Panc1 (cell line): ENCODE data around the gene SYT13. TPM values are rescaled to one million over a fixed set of nuclear protein-coding genes. Genes with fewer than 3 reads are reported as not detected.

Experiments used
- ATAC-seq: fragments of 200-7000 bp; cut with Tn5 transposase; 2 replicates; pipeline ENCODE4 v1.9.1; 2020; ENCODE audit warnings: mild to moderate bottlenecking, moderate library complexity
- BruUV-seq: library from RNA; stranded (reverse); fragments of 400-500 nt; replicated peaks from 2 replicates; lab custom pipeline; 2021; lab: Mats Ljungman, UMichigan
- CTCF ChIA-PET: fragments of 300-600 bp; sonication (Branson Sonifier 250); formaldehyde crosslinking; loops from one replicate; lab custom pipeline; 2022; ENCODE audit warnings: antibody characterized with exemption; lab: Charles Lee
- POLR2A ChIA-PET: fragments of 300-600 bp; sonication (Branson Sonifier 250); formaldehyde crosslinking; loops from one replicate; lab custom pipeline; 2022; ENCODE audit warnings: antibody characterized with exemption; lab: Charles Lee
- DNase-seq: peaks from one replicate; pipeline ENCODE4 v3.0.0-alpha.2; 2010; ENCODE audit warnings: low read depth, low spot score
- H3K27ac ChIP-seq: 2 replicates; pipeline ENCODE4 v1.5.1; 2011; ENCODE audit warnings: mild to moderate bottlenecking, low read length, inconsistent platforms
- H3K27me3 ChIP-seq: fragments of 200-500 bp; sonication (Bioruptor generic); 2 replicates; pipeline ENCODE4 v1.6.0; 2014; ENCODE audit warnings: low read length, inconsistent platforms; ENCODE audit not compliant: control insufficient read depth, insufficient read depth
- H3K36me3 ChIP-seq: fragments of 200-500 bp; sonication (Bioruptor generic); 2 replicates; pipeline ENCODE4 v1.5.1; 2014; ENCODE audit warnings: inconsistent platforms, mild to moderate bottlenecking, low read length, moderate library complexity; ENCODE audit not compliant: control insufficient read depth, insufficient read depth
- H3K4me1 ChIP-seq: 2 replicates; pipeline ENCODE4 v1.5.1; 2011; ENCODE audit warnings: inconsistent platforms, mild to moderate bottlenecking, low read length, moderate library complexity; ENCODE audit not compliant: control insufficient read depth, insufficient read depth
- H3K4me3 ChIP-seq, 2 experiments: 2 replicates each; pipeline ENCODE4 v1.5.1; 2011 to 2012; ENCODE audit warnings: low read depth in 2 of 2, low read length in 2 of 2, mild to moderate bottlenecking in 2 of 2, inconsistent platforms in 1 of 2, moderate library complexity in 1 of 2
- H3K9me3 ChIP-seq: fragments of 200-500 bp; sonication (Bioruptor generic); 2 replicates; pipeline ENCODE4 v1.5.1; 2014; ENCODE audit warnings: low read depth, mild to moderate bottlenecking, inconsistent platforms, low read length, moderate library complexity; ENCODE audit not compliant: control insufficient read depth, insufficient read depth
- POLR2AphosphoS5 ChIP-seq: IDR thresholded peaks from 2 replicates; pipeline ENCODE4 v1.6.1; 2012; ENCODE audit warnings: mild to moderate bottlenecking, low read depth, low read length, moderate library complexity
- SIN3A ChIP-seq: IDR thresholded peaks from 2 replicates; pipeline ENCODE4 v1.6.1; 2012; ENCODE audit warnings: low read depth, mild to moderate bottlenecking, low read length, moderate library complexity, borderline replicate concordance; ENCODE audit not compliant: insufficient read depth
- TCF7L2 ChIP-seq: IDR thresholded peaks from 2 replicates; pipeline ENCODE4 v1.6.1; 2011; ENCODE audit warnings: mild to moderate bottlenecking, low read depth, low read length, inconsistent platforms
- in situ Hi-C: cut with HindIII; loops from 2 replicates; pipeline ENCODE4 v1.10.0; 2016; ENCODE audit warnings: low sequenced_read_pairs, low pct_unique_long_range_greater_than_20kb
- intact Hi-C: fragments of 100-400 bp; cut with micrococcal nuclease; formaldehyde crosslinking; loops from one replicate; pipeline ENCODE4 v1.10.0; 2022; ENCODE audit not compliant: unreplicated experiment
- total RNA-seq: library from RNA; stranded (reverse); gene quantifications from one replicate; pipeline ENCODE4 v1.2.1, GENCODE V29; 2021; ENCODE audit not compliant: unreplicated experiment
- TF ChIP-seq, protein P1 (sequence below): fragments of 450-650 bp; IDR thresholded peaks from 2 replicates; pipeline ENCODE4 v1.5.1; 2017; ENCODE audit warnings: mild to moderate bottlenecking
- TF ChIP-seq, protein P2 (sequence below), 2 experiments: IDR thresholded peaks; 2 replicates each; pipeline ENCODE4 v1.6.1; 2011 to 2012; ENCODE audit warnings: low read depth in 2 of 2, control low read depth in 1 of 2, low read length in 1 of 2, mild to moderate bottlenecking in 1 of 2, moderate library complexity in 1 of 2; ENCODE audit not compliant: insufficient read depth in 1 of 2

The SYT13 gene
- total RNA-seq, 1 experiment from 2014 or later: 0.13 TPM

DNA sequence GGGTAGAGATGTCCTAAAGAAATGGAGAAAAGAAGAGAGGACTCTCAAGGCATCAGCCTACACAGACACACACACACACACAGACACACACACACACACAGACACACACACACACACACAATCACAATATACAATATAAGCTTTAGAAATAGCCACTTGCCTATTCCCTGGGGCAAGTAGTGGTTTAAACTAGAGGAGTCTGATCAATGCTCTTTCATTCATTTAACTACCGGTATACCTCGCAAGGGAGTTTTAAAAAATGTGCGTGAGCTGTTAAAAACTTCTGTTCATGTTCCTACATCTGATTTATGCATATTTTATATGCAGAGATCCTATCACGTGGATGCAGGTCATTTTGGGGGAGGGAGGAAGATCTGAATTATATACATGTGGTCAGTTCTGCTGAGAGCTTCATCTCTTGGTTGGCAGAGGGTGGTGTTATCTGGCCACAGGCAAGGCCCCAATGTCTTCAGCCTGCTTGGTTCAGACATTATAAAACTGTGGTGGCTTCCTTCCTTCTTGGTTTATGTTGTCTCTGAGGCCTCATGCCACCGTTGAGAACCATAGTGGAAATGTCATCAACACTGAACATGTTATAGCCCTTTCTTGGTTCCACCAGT lies 56.6 kb downstream of the SYT13 start:
- in situ Hi-C loops (no loop called here), intact Hi-C loops (no loop called here)
- H3K27ac ChIP-seq: no peak overlapping the region
- ChIA-PET POLR2A (no interaction called here), CTCF (interaction anchor here (0.5 kb wide), 1 partner anchor 425 kb away, joined by 3 read pairs; no protein-coding TSS in a partner anchor)
- no peak for TF ChIP-seq SIN3A
- TF ChIP-seq, protein P1, sequence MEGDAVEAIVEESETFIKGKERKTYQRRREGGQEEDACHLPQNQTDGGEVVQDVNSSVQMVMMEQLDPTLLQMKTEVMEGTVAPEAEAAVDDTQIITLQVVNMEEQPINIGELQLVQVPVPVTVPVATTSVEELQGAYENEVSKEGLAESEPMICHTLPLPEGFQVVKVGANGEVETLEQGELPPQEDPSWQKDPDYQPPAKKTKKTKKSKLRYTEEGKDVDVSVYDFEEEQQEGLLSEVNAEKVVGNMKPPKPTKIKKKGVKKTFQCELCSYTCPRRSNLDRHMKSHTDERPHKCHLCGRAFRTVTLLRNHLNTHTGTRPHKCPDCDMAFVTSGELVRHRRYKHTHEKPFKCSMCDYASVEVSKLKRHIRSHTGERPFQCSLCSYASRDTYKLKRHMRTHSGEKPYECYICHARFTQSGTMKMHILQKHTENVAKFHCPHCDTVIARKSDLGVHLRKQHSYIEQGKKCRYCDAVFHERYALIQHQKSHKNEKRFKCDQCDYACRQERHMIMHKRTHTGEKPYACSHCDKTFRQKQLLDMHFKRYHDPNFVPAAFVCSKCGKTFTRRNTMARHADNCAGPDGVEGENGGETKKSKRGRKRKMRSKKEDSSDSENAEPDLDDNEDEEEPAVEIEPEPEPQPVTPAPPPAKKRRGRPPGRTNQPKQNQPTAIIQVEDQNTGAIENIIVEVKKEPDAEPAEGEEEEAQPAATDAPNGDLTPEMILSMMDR: no peak
- no peak for TF ChIP-seq TCF7L2
- no peak for TF ChIP-seq POLR2AphosphoS5
- TF ChIP-seq, protein P2, sequence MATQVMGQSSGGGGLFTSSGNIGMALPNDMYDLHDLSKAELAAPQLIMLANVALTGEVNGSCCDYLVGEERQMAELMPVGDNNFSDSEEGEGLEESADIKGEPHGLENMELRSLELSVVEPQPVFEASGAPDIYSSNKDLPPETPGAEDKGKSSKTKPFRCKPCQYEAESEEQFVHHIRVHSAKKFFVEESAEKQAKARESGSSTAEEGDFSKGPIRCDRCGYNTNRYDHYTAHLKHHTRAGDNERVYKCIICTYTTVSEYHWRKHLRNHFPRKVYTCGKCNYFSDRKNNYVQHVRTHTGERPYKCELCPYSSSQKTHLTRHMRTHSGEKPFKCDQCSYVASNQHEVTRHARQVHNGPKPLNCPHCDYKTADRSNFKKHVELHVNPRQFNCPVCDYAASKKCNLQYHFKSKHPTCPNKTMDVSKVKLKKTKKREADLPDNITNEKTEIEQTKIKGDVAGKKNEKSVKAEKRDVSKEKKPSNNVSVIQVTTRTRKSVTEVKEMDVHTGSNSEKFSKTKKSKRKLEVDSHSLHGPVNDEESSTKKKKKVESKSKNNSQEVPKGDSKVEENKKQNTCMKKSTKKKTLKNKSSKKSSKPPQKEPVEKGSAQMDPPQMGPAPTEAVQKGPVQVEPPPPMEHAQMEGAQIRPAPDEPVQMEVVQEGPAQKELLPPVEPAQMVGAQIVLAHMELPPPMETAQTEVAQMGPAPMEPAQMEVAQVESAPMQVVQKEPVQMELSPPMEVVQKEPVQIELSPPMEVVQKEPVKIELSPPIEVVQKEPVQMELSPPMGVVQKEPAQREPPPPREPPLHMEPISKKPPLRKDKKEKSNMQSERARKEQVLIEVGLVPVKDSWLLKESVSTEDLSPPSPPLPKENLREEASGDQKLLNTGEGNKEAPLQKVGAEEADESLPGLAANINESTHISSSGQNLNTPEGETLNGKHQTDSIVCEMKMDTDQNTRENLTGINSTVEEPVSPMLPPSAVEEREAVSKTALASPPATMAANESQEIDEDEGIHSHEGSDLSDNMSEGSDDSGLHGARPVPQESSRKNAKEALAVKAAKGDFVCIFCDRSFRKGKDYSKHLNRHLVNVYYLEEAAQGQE (IDR thresholded peaks at IDR 0.05; ENCODE audit: insufficient read depth in 1 of 2, low read depth in 2 of 2, low read length in 1 of 2): no peak
- no peak overlapping the region for H3K4me3 ChIP-seq
- no peaks in the 10 kb centered on the region for H3K9me3 ChIP-seq
- no TSS peak for BruUV-seq
- H3K4me1 ChIP-seq: no peaks in the 10 kb centered on the region
- no peaks in the 10 kb centered on the region for H3K36me3 ChIP-seq
- no peaks in the 10 kb centered on the region for H3K27me3 ChIP-seq
- DNase-seq: no peak
- ATAC-seq: no peak

DNA sequence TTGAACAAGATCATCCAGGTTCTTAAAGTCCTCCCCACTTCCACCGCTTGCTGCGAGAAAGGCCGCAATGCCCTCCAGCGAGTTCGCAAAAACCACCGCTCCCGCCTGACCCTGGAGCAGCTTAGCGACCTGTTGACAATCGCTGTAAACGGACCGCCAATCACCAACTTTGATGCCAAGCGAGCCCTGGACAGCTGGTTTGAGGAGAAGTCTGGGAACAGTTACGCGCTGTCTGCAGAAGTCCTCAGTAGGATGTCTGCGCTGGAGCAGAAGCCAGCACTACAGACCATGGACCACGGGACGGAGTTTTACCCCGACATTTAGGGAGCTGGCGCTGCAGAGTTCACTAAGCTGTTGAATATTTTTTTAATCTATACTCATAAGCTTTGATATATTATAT lies 58.3 kb downstream of the SYT13 start:
- TF ChIP-seq, protein P1: no peak
- TF ChIP-seq TCF7L2 (no peak), POLR2AphosphoS5 (no peak), SIN3A (no peak)
- TF ChIP-seq, protein P2 (IDR thresholded peaks at IDR 0.05; ENCODE audit: insufficient read depth in 1 of 2, low read depth in 2 of 2, low read length in 1 of 2): no peak
- BruUV-seq: no TSS peak
- Histone ChIP-seq H3K4me3 (no peak overlapping the region), H3K36me3 (no peaks in the 10 kb centered on the region), H3K9me3 (no peaks in the 10 kb centered on the region), H3K4me1 (no peaks in the 10 kb centered on the region), H3K27ac (no peak overlapping the region), H3K27me3 (no peaks in the 10 kb centered on the region)
- DNase-seq (no peak), ATAC-seq (no peak)
- in situ Hi-C loops: no loop called here
- ChIA-PET CTCF (interaction anchor here (1.4 kb wide), 1 partner anchor 117 kb away, joined by 5 read pairs; no protein-coding TSS in a partner anchor), POLR2A (interaction anchor here (0.6 kb wide), 1 partner anchor 12 kb away, joined by 7 read pairs; no protein-coding TSS in a partner anchor)
- intact Hi-C loops: no loop called here
